Vagina (tissue), 2 donors: ENCODE data around the gene FAM53B.

Experiments used
- POLR2A ChIP-seq, 2 donors: fragments of 450-650 bp; IDR thresholded peaks; one replicate each; pipeline ENCODE4 v1.6.1; 2017; ENCODE audit warnings: antibody characterized with exemption in 2 of 2, mild to moderate bottlenecking in 2 of 2, moderate library complexity in 2 of 2
- TF ChIP-seq, protein P1 (sequence below), 3 experiments: fragments of 450-650 bp in 2 of 3; fragments of 200-600 bp in 1 of 3; sonication (generic) in 1 of 3; IDR thresholded peaks; one replicate each; pipeline ENCODE4 v1.5.1; 2017 to 2019; ENCODE audit warnings: antibody characterized with exemption in 3 of 3, mild to moderate bottlenecking in 2 of 3, moderate library complexity in 2 of 3

DNA sequence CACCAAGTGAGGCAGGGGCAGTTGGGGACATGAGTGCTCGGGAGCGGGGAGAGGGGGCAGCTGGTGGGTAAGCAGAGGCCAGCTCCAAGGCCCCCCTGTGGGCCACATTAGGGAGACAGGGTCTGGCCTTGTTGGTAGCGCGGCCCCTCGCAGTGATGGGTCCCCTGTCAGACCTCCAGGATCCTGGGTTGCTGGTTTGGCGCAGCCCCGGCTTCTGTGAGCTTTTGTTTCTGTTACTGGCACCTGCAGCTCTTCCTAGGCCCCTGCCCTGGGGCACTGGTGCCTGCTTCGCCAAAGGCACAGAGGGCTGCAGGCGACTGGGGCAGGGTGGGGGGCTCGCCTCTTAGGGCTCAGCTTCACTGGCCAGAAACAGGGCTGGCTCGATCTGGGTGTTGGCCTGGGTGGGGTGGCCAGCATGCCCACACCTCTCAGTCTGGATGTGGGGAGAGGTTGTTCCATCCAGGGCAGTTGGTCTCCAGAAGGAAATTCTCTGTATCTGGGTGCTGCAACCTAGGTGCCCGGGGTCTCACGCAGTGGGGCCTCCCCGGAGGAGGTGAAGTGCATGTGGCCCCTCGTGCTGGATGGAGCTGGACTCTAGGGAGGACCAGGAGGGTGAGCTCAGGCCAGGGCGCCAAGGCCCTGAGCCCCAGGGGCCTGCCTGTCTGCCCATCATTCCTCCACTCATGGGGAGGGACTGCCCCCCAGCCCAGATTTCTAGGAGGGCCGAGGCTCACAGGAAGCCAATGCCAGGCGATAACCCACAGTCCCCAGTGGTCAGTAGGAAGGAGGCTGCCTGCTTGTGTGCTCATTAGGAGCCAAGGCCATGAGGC lies 143.9 kb downstream of the FAM53B start:
- TF ChIP-seq, protein P1, sequence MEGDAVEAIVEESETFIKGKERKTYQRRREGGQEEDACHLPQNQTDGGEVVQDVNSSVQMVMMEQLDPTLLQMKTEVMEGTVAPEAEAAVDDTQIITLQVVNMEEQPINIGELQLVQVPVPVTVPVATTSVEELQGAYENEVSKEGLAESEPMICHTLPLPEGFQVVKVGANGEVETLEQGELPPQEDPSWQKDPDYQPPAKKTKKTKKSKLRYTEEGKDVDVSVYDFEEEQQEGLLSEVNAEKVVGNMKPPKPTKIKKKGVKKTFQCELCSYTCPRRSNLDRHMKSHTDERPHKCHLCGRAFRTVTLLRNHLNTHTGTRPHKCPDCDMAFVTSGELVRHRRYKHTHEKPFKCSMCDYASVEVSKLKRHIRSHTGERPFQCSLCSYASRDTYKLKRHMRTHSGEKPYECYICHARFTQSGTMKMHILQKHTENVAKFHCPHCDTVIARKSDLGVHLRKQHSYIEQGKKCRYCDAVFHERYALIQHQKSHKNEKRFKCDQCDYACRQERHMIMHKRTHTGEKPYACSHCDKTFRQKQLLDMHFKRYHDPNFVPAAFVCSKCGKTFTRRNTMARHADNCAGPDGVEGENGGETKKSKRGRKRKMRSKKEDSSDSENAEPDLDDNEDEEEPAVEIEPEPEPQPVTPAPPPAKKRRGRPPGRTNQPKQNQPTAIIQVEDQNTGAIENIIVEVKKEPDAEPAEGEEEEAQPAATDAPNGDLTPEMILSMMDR (IDR thresholded peaks at IDR 0.05): no peak
- no peak for TF ChIP-seq POLR2A (IDR thresholded peaks at IDR 0.05)
